Lung (tissue), 12 donors: Measurements from ENCODE around the gene ARL13A. TPM values are rescaled to one million over a fixed set of nuclear protein-coding genes. Genes with fewer than 3 reads are reported as not detected.

Source experiments
- ATAC-seq: fragments of 200-7000 bp; cut with Tn5 transposase; one replicate; pipeline ENCODE4 v1.9.1; 2020; ENCODE audit warnings: moderate number of reproducible peaks; ENCODE audit not compliant: insufficient read depth, low FRiP score
- DNase-seq, 3 donors: peaks; one replicate each; pipeline ENCODE4 v3.0.0-alpha.2; 2013 to 2017
- H3K27ac ChIP-seq, 2 donors: one replicate each; pipeline ENCODE4 v1.5.1; 2013; ENCODE audit warnings: mild to moderate bottlenecking in 2 of 2, moderate library complexity in 2 of 2, control low read depth in 1 of 2, inconsistent platforms in 1 of 2, low read depth in 1 of 2, low read length in 1 of 2
- H3K27me3 ChIP-seq, 3 donors: one replicate each; pipeline ENCODE4 v1.5.1; 2013; ENCODE audit warnings: low read length in 2 of 3; ENCODE audit not compliant: control insufficient read depth in 3 of 3, insufficient read depth in 3 of 3
- H3K36me3 ChIP-seq, 4 donors: one replicate each; pipeline ENCODE4 v1.5.1; 2013; ENCODE audit warnings: low read length in 4 of 4, mild to moderate bottlenecking in 1 of 4, moderate library complexity in 1 of 4; ENCODE audit not compliant: control insufficient read depth in 4 of 4, insufficient read depth in 4 of 4
- H3K4me1 ChIP-seq, 5 donors: one replicate each; pipeline ENCODE4 v1.5.1; 2013; ENCODE audit warnings: low read length in 5 of 5, mild to moderate bottlenecking in 2 of 5, moderate library complexity in 1 of 5; ENCODE audit not compliant: control insufficient read depth in 5 of 5, insufficient read depth in 5 of 5
- H3K4me3 ChIP-seq: one replicate; pipeline ENCODE4 v1.5.1; 2013; ENCODE audit warnings: mild to moderate bottlenecking, control low read depth, moderate library complexity
- H3K9ac ChIP-seq, 2 donors: one replicate each; pipeline ENCODE4 v1.5.1; 2013; ENCODE audit warnings: low read length in 2 of 2, control low read depth in 1 of 2; ENCODE audit not compliant: insufficient read depth in 1 of 2
- H3K9me3 ChIP-seq, 4 donors: one replicate each; pipeline ENCODE4 v1.5.1; 2013; ENCODE audit warnings: low read length in 3 of 4, mild to moderate bottlenecking in 1 of 4, moderate library complexity in 1 of 4; ENCODE audit not compliant: control insufficient read depth in 4 of 4, insufficient read depth in 3 of 4
- CTCF ChIP-seq: IDR thresholded peaks from 2 replicates; pipeline ENCODE4 v1.5.1; 2012; ENCODE audit warnings: mild to moderate bottlenecking; ENCODE audit errors: control extremely low read depth, extremely low read depth
- WGBS, 2 donors: extraction: QIAGEN DNeasy Blood & Tissue Kit; methylation state at CpG; one replicate each; pipeline ENCODE4 v1.1.7; 2013; 5-methylcytosine and 5-hydroxymethylcytosine counted together
- polyA plus RNA-seq, 2 donors: library from polyadenylated mRNA; stranded (reverse); fragments of 200-250 nt; gene quantifications; one replicate each; pipeline ENCODE4 v1.2.1, GENCODE V29; 2013
- total RNA-seq, 2 donors: library from RNA; depleted of rRNA in 1 of 2; stranded (reverse); fragments of >200 nt in 1 of 2; gene quantifications; one replicate each; pipeline ENCODE4 v1.2.1, GENCODE V29; 2014 to 2021
- donor health status: control.
- donor health status: control.
- donor health status: Bipolar disorder and iron deficiency.
- donor health status: healthy.
- donor health status: DM: yes; HTN: yes; CAD: no.

The ARL13A gene
- total and polyA plus RNA-seq, 4 donors: not detected

- no peaks in the 10 kb centered on the region for H3K36me3 ChIP-seq
Observed at GRCh38 chrX:100948557-100948956, 21.0 kb upstream of the ARL13A start.

GRCh38 chrX:100962811-100963210 lies 6.7 kb upstream of the ARL13A start:
- 86 to 94% methylated on average over 3 of the region's 3 CpGs for WGBS, 2 donors
- no peak for DNase-seq
- Histone ChIP-seq H3K9me3 (peaks cover 0 to 5% (median 0%) of the 10 kb centered on the region in 4 donors), H3K4me3 (no peak overlapping the region), H3K27ac (no peak overlapping the region), H3K27me3 (no peaks in the 10 kb centered on the region), H3K4me1 (no peaks in the 10 kb centered on the region), H3K36me3 (no peaks in the 10 kb centered on the region), H3K9ac (no peak overlapping the region)
- no peak for ATAC-seq
- no peak for TF ChIP-seq CTCF

More at GRCh38 chrX:100948557-100948956, 21.0 kb upstream of the ARL13A start:
- WGBS, 2 donors: 90 to 100% methylated on average over 1 of the region's 1 CpG
- no peak overlapping the region for H3K9ac ChIP-seq
- no peak for DNase-seq
- H3K27me3 ChIP-seq: peaks cover 0 to 10% (median 2%) of the 10 kb centered on the region in 3 donors
- H3K4me3 ChIP-seq: no peak overlapping the region
- ATAC-seq: no peak
- H3K9me3 ChIP-seq: no peaks in the 10 kb centered on the region
- H3K4me1 ChIP-seq: peaks cover 0 to 2% (median 0%) of the 10 kb centered on the region in 5 donors
- TF ChIP-seq CTCF: no peak
- H3K27ac ChIP-seq: no peak overlapping the region

GRCh38 chrX:100964362-100964761 lies 5.1 kb upstream of the ARL13A start:
- Histone ChIP-seq H3K4me3 (no peak overlapping the region), H3K36me3 (no peaks in the 10 kb centered on the region), H3K9me3 (peaks cover 0 to 5% (median 0%) of the 10 kb centered on the region in 4 donors), H3K27me3 (no peaks in the 10 kb centered on the region), H3K27ac (no peak overlapping the region), H3K4me1 (no peaks in the 10 kb centered on the region), H3K9ac (no peak overlapping the region)
- no peak for ATAC-seq
- DNase-seq: no peak
- TF ChIP-seq CTCF: no peak

GRCh38 chrX:100969936-100970335 lies 428 bp downstream of the ARL13A start:
- H3K9me3 ChIP-seq: peaks cover 0 to 4% (median 0%) of the 10 kb centered on the region in 4 donors
- DNase-seq: no peak
- ATAC-seq: no peak
- WGBS, 2 donors: 61 to 100% methylated on average over 1 of the region's 1 CpG
- H3K9ac ChIP-seq: no peak overlapping the region
- no peak overlapping the region for H3K4me3 ChIP-seq
- no peaks in the 10 kb centered on the region for H3K27me3 ChIP-seq
- TF ChIP-seq CTCF: no peak
- no peaks in the 10 kb centered on the region for H3K4me1 ChIP-seq
- H3K27ac ChIP-seq: no peak overlapping the region
- H3K36me3 ChIP-seq: no peaks in the 10 kb centered on the region
